Gastroesophageal sphincter (tissue), 3 donors: Measurements from ENCODE around the gene GIMAP6.

Experiments
- CTCF ChIP-seq, 4 experiments: fragments of 200-600 bp in 2 of 4; fragments of 450-650 bp in 2 of 4; sonication (generic) in 1 of 4; IDR thresholded peaks; one replicate each; pipeline ENCODE4 v1.5.1; 2017 to 2019; ENCODE audit warnings: antibody characterized with exemption in 4 of 4, mild to moderate bottlenecking in 2 of 4, moderate library complexity in 2 of 4
- EP300 ChIP-seq: sonication (generic); formaldehyde crosslinking; IDR thresholded peaks from one replicate; pipeline ENCODE4 v1.6.1; 2017; ENCODE audit warnings: antibody characterized with exemption, mild to moderate bottlenecking
- POLR2A ChIP-seq, 2 donors: fragments of 450-650 bp; IDR thresholded peaks; one replicate each; pipeline ENCODE4 v1.6.1; 2017; ENCODE audit warnings: antibody characterized with exemption in 2 of 2, mild to moderate bottlenecking in 2 of 2, moderate library complexity in 1 of 2
- POLR2AphosphoS5 ChIP-seq: sonication (generic); formaldehyde crosslinking; IDR thresholded peaks from one replicate; pipeline ENCODE4 v1.6.1; 2017; ENCODE audit warnings: antibody characterized with exemption

- TF ChIP-seq CTCF (IDR thresholded peaks at IDR 0.05) (no peak), POLR2A (IDR thresholded peaks at IDR 0.05) (no peak), EP300 (no peak), POLR2AphosphoS5 (peak; percentile 30)
Observed at GRCh38 chr7:150586785-150587152, 45.4 kb downstream of the GIMAP6 start.
